ENCODE results near the gene OR5A2.

Gene OR5A2

GRCh38 chr11:59401262-59401552, 25.0 kb downstream of the OR5A2 start:
- no peaks in the 10 kb centered on the region for H3K27me3 ChIP-seq (ENCODE audit: control insufficient read depth in 1 of 2, insufficient read depth in 1 of 2, low read length in 2 of 2)
- H3K9ac ChIP-seq (ENCODE audit: low read length): no peak overlapping the region
- no peak overlapping the region for H2BK15ac ChIP-seq (ENCODE audit: low read depth, poor library complexity, severe bottlenecking)
- no peak overlapping the region for H3K4ac ChIP-seq (ENCODE audit: low read depth in 1 of 2, low read length in 2 of 2)
- no peak overlapping the region for H3K14ac ChIP-seq (ENCODE audit: low read length in 2 of 2)
- no peak overlapping the region for H3K23ac ChIP-seq (ENCODE audit: low read length in 2 of 2)
- H4K91ac ChIP-seq (ENCODE audit: low read length): no peak overlapping the region
- 48% methylated on average over 2 of the region's 2 CpGs for WGBS
- no peaks in the 10 kb centered on the region for H3K79me1 ChIP-seq (replicated peaks; ENCODE audit: low read length, poor library complexity, severe bottlenecking)
- no peak overlapping the region for H3K4me3 ChIP-seq (ENCODE audit: insufficient read depth in 1 of 2, low read depth in 1 of 2, low read length in 2 of 2)
- H2BK5ac ChIP-seq (ENCODE audit: low read depth, low read length, poor library complexity, severe bottlenecking): no peak overlapping the region
- no peak overlapping the region for H3K27ac ChIP-seq (ENCODE audit: low read length, poor library complexity, severe bottlenecking)
- no peak overlapping the region for H2AK5ac ChIP-seq (ENCODE audit: low read length, severe bottlenecking)
- no peaks in the 10 kb centered on the region for H3K36me3 ChIP-seq (ENCODE audit: control insufficient read depth in 1 of 2, insufficient read depth in 2 of 2, low read depth in 1 of 2, low read length in 2 of 2)
- no peak for DNase-seq
- H2BK120ac ChIP-seq (ENCODE audit: low read depth, low read length): no peak overlapping the region
- no peak overlapping the region for H3K18ac ChIP-seq (ENCODE audit: low read depth in 1 of 2, low read length in 2 of 2)
- H2BK12ac ChIP-seq (ENCODE audit: low read length in 2 of 2): no peak overlapping the region
- peaks cover 17% of the 10 kb centered on the region for H3K9me3 ChIP-seq (ENCODE audit: control insufficient read depth, low read length)
- no peak overlapping the region for H3K4me2 ChIP-seq (ENCODE audit: low read length, poor library complexity, severe bottlenecking)
- no peak overlapping the region for H2AFZ ChIP-seq (ENCODE audit: low read depth, low read length)
- H3K4me1 ChIP-seq (ENCODE audit: control insufficient read depth, insufficient read depth, low read depth, low read length): no peaks in the 10 kb centered on the region
- H4K8ac ChIP-seq (ENCODE audit: low read length): no peak overlapping the region

GRCh38 chr11:59400461-59401261, 25.6 kb downstream of the OR5A2 start:
- Histone ChIP-seq H3K27me3 (ENCODE audit: control insufficient read depth in 1 of 2, insufficient read depth in 1 of 2, low read length in 2 of 2) (no peaks in the 10 kb centered on the region), H2BK12ac (ENCODE audit: low read length in 2 of 2) (no peak overlapping the region), H3K9ac (ENCODE audit: low read length) (no peak overlapping the region), H3K18ac (ENCODE audit: low read depth in 1 of 2, low read length in 2 of 2) (no peak overlapping the region), H4K91ac (ENCODE audit: low read length) (no peak overlapping the region), H2BK5ac (ENCODE audit: low read depth, low read length, poor library complexity, severe bottlenecking) (no peak overlapping the region), H2BK120ac (ENCODE audit: low read depth, low read length) (no peak overlapping the region), H3K4me2 (ENCODE audit: low read length, poor library complexity, severe bottlenecking) (no peak overlapping the region), H3K27ac (ENCODE audit: low read length, poor library complexity, severe bottlenecking) (no peak overlapping the region), H3K4me3 (ENCODE audit: insufficient read depth in 1 of 2, low read depth in 1 of 2, low read length in 2 of 2) (no peak overlapping the region), H3K36me3 (ENCODE audit: control insufficient read depth in 1 of 2, insufficient read depth in 2 of 2, low read depth in 1 of 2, low read length in 2 of 2) (no peaks in the 10 kb centered on the region), H4K8ac (ENCODE audit: low read length) (no peak overlapping the region), H3K23ac (ENCODE audit: low read length in 2 of 2) (no peak overlapping the region), H3K79me1 (replicated peaks; ENCODE audit: low read length, poor library complexity, severe bottlenecking) (no peaks in the 10 kb centered on the region), H3K9me3 (ENCODE audit: control insufficient read depth, low read length) (peaks cover 17% of the 10 kb centered on the region), H3K4ac (ENCODE audit: low read depth in 1 of 2, low read length in 2 of 2) (no peak overlapping the region), H2BK15ac (ENCODE audit: low read depth, poor library complexity, severe bottlenecking) (no peak overlapping the region), H2AFZ (ENCODE audit: low read depth, low read length) (no peak overlapping the region), H3K14ac (ENCODE audit: low read length in 2 of 2) (no peak overlapping the region), H3K4me1 (ENCODE audit: control insufficient read depth, insufficient read depth, low read depth, low read length) (no peaks in the 10 kb centered on the region), H2AK5ac (ENCODE audit: low read length, severe bottlenecking) (no peak overlapping the region)
- no peak for DNase-seq
- 78% methylated on average over 3 of the region's 3 CpGs for WGBS

GRCh38 chr11:59394186-59394585, 32.0 kb downstream of the OR5A2 start:
- Histone ChIP-seq H2AK5ac (ENCODE audit: low read length, severe bottlenecking) (no peak overlapping the region), H2BK120ac (ENCODE audit: low read depth, low read length) (no peak overlapping the region), H3K36me3 (ENCODE audit: control insufficient read depth in 1 of 2, insufficient read depth in 2 of 2, low read depth in 1 of 2, low read length in 2 of 2) (no peaks in the 10 kb centered on the region), H3K14ac (ENCODE audit: low read length in 2 of 2) (no peak overlapping the region), H2AFZ (ENCODE audit: low read depth, low read length) (no peak overlapping the region), H3K23ac (ENCODE audit: low read length in 2 of 2) (no peak overlapping the region), H3K4me1 (ENCODE audit: control insufficient read depth, insufficient read depth, low read depth, low read length) (no peaks in the 10 kb centered on the region), H3K9me3 (ENCODE audit: control insufficient read depth, low read length) (peaks cover 3% of the 10 kb centered on the region), H3K79me1 (replicated peaks; ENCODE audit: low read length, poor library complexity, severe bottlenecking) (no peaks in the 10 kb centered on the region), H3K4ac (ENCODE audit: low read depth in 1 of 2, low read length in 2 of 2) (no peak overlapping the region), H3K18ac (ENCODE audit: low read depth in 1 of 2, low read length in 2 of 2) (no peak overlapping the region), H2BK5ac (ENCODE audit: low read depth, low read length, poor library complexity, severe bottlenecking) (no peak overlapping the region), H4K8ac (ENCODE audit: low read length) (no peak overlapping the region), H3K27ac (ENCODE audit: low read length, poor library complexity, severe bottlenecking) (no peak overlapping the region), H2BK15ac (ENCODE audit: low read depth, poor library complexity, severe bottlenecking) (no peak overlapping the region), H3K4me3 (ENCODE audit: insufficient read depth in 1 of 2, low read depth in 1 of 2, low read length in 2 of 2) (no peak overlapping the region), H3K4me2 (ENCODE audit: low read length, poor library complexity, severe bottlenecking) (no peak overlapping the region), H3K9ac (ENCODE audit: low read length) (no peak overlapping the region), H3K27me3 (ENCODE audit: control insufficient read depth in 1 of 2, insufficient read depth in 1 of 2, low read length in 2 of 2) (no peaks in the 10 kb centered on the region), H4K91ac (ENCODE audit: low read length) (no peak overlapping the region), H2BK12ac (ENCODE audit: low read length in 2 of 2) (no peak overlapping the region)
- DNase-seq: no peak

- H2BK12ac ChIP-seq (ENCODE audit: low read length in 2 of 2): no peak overlapping the region
- H4K91ac ChIP-seq (ENCODE audit: low read length): no peak overlapping the region
- no peak for DNase-seq
- no CpG with 5 or more reads among the region's 2 CpGs for WGBS
- H3K9ac ChIP-seq (ENCODE audit: low read length): no peak overlapping the region
- H2AK5ac ChIP-seq (ENCODE audit: low read length, severe bottlenecking): no peak overlapping the region
- H3K4ac ChIP-seq (ENCODE audit: low read depth in 1 of 2, low read length in 2 of 2): no peak overlapping the region
- no peak overlapping the region for H2BK5ac ChIP-seq (ENCODE audit: low read depth, low read length, poor library complexity, severe bottlenecking)
- no peak overlapping the region for H3K4me2 ChIP-seq (ENCODE audit: low read length, poor library complexity, severe bottlenecking)
- no peak overlapping the region for H2BK15ac ChIP-seq (ENCODE audit: low read depth, poor library complexity, severe bottlenecking)
- no peaks in the 10 kb centered on the region for H3K4me1 ChIP-seq (ENCODE audit: control insufficient read depth, insufficient read depth, low read depth, low read length)
- H3K9me3 ChIP-seq (ENCODE audit: control insufficient read depth, low read length): peaks cover 13% of the 10 kb centered on the region
- no peaks in the 10 kb centered on the region for H3K27me3 ChIP-seq (ENCODE audit: control insufficient read depth in 1 of 2, insufficient read depth in 1 of 2, low read length in 2 of 2)
- H3K14ac ChIP-seq (ENCODE audit: low read length in 2 of 2): no peak overlapping the region
- H3K27ac ChIP-seq (ENCODE audit: low read length, poor library complexity, severe bottlenecking): no peak overlapping the region
- H3K36me3 ChIP-seq (ENCODE audit: control insufficient read depth in 1 of 2, insufficient read depth in 2 of 2, low read depth in 1 of 2, low read length in 2 of 2): no peaks in the 10 kb centered on the region
- H4K8ac ChIP-seq (ENCODE audit: low read length): no peak overlapping the region
- H2AFZ ChIP-seq (ENCODE audit: low read depth, low read length): no peak overlapping the region
- no peak overlapping the region for H3K23ac ChIP-seq (ENCODE audit: low read length in 2 of 2)
- H3K18ac ChIP-seq (ENCODE audit: low read depth in 1 of 2, low read length in 2 of 2): no peak overlapping the region
- no peak overlapping the region for H2BK120ac ChIP-seq (ENCODE audit: low read depth, low read length)
- no peak overlapping the region for H3K4me3 ChIP-seq (ENCODE audit: insufficient read depth in 1 of 2, low read depth in 1 of 2, low read length in 2 of 2)
- H3K79me1 ChIP-seq (replicated peaks; ENCODE audit: low read length, poor library complexity, severe bottlenecking): no peaks in the 10 kb centered on the region
Observed at GRCh38 chr11:59380263-59381059, 45.8 kb downstream of the OR5A2 start.
